DMS53 treated with DMSO at 0.1 percent for 48 hours (cell line): Measurements from ENCODE around the gene LRMDA.

Experiments
- DNase-seq: peaks from one replicate; lab custom pipeline; 2025; ENCODE audit not compliant: unreplicated experiment; lab: John Stamatoyannopoulos, UW

The LRMDA gene

DNA sequence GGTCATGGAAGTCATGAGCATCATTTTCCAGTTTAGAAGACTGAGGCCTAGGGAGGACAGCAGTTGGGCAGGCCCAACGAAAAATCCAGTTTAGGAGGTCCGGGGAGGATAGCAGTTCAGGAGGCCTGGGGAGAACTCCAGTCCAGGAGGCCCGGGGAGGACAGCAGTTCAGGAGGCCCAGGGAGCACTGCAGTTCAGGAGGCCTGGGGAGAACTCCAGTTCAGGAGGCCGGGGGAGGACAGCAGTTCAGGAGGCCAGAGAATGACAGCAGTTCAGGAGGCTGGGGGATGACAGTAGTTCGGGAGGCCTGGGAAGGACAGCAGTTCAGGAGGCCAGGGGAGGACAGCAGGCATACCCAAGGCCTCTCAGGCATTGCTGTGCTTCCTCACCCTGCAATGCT lies 453.4 kb downstream of the LRMDA start:
- DNase-seq, result no peak

DNA sequence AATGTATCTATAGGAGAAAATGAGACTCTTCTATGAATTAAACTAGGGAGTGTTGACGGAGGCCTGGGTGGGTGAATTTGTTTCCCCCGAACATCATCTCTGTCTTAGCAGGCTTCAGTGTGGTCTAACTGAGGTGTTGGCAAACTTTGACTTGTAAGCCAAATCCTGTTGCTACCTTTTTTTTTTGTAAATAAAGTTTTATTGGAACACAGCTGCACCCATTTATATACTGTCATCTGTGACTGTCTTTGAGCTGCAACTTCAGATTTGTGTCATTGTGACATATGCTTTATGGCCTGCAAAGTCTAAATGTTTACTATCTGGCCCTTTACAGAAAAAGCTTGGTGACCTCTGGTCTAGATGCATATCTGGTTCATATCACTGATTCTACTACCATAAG lies 455.9 kb downstream of the LRMDA start:
- no peak for DNase-seq

DNA sequence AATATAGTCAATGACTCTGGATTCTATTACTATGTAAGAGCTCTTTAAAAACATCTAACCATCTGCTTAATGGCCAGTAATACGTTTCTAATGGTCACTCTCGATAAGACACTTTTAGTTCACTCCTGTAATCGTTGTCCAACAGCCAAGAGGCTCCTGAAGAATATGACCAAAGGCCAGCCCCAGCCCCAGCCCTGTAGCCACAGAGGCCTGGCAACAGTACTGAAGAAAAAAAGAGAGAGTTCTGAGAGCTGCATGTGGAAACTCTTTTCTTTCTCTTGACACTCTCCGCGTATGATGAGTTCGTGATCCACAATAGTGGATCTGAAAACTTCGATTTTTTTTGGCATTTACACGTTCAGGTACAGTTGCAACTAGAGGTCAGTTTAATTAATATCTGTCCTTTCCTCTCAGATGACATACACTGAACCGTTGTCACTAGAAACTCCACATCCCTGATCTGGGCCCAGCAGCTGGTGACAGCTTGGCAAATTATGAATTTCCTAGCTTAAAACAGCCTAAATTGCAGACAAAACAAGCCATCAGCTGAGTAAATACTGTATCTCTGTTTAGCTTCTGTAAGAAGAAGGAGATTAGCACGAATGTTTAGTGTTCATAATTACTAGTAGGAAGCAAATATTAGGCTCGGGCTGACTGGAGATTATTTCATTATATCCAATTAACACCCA lies 456.7 kb downstream of the LRMDA start:
- no peak for DNase-seq

DNA sequence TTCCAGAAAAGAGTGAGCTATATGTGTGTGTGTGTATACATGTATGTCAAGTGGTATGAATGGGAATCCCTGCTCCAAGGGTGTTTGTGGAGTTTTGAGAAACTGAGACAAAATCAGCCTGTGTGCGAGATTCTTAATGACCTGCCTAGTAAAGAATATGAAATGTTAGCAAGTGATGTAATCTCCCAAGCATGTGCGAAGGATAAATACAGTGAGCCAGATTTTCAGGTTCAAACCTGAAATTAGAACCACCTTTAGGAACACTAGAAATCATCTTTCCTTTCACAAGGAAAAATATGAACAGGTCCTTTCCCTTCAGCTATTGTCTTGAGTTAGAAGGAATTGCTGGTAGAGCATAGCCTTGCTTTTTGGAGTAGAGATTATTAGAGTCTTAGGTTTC lies 457.6 kb downstream of the LRMDA start:
- DNase-seq, result no peak

DNA sequence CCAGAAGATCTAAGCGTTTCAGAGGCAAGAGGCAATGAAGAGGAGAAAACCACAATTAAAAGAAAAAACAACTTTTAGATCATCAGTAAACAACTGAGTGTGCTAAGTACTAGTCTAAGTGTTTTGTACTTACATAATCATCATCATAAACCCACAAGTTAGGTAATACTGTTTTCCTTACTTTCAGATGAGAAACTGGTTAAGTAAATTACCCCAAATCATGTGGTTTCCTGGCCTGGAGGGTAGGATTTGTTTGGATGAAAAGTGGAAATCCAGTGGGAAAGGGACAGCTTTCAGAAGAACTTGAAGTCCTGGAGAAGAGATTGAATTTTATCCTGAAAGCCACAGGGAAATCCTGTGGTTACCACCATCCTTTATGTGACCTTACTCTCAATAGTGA lies 463.3 kb downstream of the LRMDA start:
- DNase-seq, result no peak

DNA sequence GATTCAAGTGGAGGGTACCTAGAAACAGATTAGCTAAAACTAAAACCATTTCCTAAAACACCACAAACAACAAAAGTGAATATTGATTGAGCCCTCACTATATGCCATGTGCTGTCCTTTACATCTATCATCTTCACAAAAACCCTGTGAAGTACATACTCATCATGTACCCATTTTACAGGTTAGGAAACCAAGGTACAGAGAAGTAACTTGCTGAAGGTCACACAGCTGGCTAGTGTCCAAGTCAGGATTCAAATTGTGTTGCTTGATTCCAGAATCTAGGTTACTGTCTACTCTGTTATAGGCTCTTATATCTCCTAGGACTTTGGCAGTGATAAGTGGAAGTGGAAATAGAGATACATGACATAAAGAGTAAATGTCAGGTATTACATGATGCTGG lies 463.8 kb downstream of the LRMDA start:
- DNase-seq, result no peak

DNA sequence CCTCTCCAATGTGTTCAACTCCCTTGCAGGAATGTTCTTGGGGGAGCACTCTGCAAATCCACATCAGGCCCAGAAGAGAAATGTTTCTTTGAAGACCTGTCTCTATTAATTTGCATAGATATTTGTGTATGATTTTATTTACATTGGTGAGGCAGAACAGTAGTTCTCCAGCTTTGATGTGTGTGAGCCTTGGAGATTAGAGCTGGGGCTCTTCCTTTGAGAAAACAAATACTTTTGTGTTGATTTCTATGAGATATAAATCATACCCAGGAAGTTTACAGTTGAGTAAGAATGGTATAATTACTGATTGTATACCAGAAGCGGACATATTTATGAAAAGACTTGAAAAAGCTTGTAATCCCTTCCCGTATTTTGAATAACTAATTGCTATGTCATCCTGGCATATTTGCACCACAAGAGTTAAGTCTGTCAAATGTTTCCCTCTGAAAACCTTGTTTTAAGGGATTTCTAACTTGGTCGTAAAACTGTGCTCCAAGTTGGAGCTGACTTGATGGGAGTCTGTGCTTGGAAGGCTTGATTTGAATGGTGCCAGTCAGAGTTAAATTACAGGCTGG lies 468.5 kb downstream of the LRMDA start:
- no peak for DNase-seq

DNA sequence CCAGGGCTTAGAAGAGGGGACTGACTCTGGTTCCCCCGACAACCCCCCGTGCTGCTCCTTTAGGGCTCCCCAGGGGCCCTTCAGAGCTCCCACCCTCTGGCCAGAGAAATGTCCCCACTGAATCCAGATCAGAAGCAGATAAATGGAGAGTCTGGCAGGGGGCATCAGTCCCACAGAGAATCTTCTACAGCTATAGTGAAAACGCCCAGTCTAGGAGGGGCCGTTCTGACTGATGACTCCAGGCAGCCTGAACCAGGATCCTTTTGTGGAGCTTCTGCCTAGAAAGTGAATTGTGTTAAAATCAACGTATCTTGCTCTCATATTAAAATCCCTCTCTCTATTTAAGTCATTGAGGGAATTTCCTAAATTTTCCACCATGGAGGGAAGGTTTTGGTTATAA lies 471.4 kb downstream of the LRMDA start:
- DNase-seq, result no peak

DNA sequence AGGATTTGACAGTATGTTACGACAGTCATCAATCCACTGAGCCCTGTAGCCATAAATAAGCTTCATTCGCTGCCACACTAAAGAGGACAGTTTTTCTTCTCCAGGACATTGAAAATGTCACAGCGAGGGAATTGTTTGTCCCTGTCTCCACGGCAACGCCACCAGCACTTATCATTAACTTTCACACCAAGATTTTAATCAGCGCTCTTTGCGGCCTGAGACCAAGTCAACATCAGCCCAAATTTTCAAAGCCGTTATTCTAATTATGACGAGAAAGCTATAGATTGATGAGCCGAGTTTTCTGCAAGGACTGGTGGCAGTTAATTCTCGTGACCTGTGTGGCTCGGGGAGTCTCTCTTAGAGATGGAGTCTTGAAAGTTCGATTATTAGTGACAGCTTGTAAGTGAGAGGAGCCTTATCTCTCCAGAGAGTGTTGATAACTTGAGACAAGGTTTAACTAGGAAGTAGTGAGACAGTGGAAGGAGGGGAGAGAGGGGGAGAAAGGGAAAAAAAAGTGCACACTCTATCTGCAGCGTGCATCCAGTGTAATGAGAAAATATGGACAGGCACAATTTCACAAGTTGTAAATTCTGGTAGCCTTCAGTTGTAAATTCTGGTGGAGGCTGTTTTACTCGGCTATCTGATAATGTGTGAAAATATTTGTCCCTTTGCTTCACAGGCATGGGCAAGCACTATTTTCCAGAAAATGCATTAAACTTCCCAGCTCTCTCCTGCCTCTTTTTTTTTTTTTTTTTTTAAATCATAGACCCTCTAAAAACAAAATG lies 473.3 kb downstream of the LRMDA start:
- DNase-seq, result no peak

DNA sequence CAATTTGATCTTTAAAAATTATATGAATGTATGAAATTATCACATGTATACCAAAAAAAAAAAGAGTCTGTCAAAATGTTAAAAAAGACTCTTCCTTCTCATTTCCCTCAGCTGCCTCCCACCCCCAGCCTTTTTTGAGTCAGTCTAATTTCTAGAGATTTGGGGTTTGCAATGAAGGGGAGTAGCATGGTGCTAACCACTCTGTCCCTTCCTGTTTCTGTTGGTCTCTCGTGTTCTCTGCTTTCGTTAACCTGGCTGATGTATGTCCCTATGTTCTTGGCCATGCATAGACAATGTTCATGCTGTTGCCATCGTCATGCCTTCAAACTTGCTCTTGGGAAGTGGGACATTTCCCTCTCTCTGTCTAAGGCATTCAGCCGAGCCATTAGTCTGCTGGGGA lies 474.1 kb downstream of the LRMDA start:
- DNase-seq, result no peak

DNA sequence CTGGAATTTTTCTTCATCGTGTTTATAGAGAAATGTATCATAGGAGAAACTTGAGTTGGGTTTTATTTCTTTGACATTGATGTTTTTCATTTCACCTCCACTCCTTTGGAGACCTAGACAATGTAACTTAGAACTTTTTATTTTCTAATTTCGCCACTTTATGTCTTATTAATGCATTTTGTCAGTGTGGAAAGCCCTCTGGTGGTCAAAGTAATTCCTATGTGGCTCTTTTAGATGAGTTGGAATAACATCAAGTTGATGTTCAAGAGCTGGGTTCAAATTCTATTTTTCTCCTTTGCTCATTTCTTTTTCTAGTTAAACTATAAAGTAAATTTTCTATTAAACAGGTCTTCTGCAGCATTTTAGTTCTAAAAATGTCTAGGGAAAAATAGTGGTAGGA lies 478.6 kb downstream of the LRMDA start:
- DNase-seq, result no peak

DNA sequence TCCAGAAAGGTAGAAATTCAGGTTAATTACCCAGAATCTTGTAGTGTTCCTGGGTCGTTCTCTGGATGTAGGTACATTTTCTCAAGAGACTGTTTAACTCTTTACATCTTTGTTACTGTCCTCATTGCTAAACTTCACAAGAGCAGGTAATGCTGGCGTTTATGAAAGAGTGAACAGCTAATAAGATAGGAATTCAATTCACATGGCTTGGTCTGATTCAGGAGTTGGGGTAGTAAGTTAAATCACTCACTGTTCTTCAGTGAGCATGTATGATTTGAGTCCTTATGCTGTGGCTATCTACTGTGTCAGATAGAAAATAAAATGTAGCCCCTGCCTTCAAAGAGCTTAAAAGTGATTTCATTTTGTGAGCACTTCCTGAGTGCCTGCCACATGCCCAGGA lies 480.0 kb downstream of the LRMDA start:
- no peak for DNase-seq

DNA sequence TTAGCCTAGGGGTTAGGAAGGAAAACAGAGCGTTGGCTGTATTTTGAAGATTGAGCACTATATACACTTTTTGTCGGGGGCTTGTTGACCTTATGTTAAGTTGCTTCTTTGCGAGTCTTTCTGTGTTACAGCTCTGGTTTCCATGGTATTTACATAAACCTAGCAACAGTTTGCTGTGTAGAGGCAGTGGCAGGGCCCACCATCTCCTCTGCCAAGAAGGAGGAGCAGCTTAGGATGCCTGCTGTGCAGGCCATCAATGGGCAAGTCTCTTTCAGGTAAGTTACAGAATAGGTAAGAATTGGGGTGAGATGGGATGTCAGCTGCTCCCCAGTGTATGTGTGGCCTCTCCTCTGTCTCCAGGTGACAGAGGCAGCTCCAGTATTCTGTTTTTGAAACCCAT lies 485.5 kb downstream of the LRMDA start:
- DNase-seq, result no peak

DNA sequence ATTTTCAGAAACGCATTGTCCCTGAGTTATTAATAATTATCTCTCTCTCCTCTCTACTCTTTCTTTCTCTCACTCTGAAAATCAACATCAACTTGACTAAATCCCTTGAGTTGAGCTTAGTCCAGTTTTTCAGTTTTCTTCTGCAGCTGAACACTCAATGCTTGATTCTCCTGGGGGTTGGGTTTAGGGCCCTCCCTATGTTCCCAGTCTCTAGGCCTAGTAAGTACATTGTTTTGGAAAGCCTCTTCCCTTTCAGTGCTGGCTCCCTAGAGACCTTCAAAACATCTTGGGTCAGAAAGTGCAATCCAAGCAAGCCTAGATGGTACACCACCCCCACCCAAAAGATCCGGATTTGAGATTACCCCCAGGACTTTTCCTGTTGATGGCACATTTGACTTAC lies 488.5 kb downstream of the LRMDA start:
- DNase-seq, result no peak

DNA sequence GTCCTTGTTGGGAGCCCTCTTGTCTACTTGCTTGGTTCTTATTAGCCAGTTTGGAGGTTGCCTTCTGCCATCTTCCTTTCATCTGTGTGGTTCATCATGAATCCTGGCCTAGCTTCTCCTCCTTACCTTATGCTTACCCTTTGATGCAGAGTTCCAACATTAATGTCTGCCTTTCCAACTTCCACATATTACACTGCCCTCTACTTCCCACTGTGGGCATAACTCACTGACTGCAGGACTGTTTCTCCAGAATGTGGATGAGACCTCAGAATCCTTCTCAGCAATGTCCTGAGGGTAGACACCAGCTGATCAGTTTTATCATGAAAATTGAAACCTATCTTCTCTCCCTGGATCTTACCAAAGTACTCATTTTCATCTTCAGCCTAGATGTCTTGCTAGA lies 491.0 kb downstream of the LRMDA start:
- DNase-seq, result no peak

DNA sequence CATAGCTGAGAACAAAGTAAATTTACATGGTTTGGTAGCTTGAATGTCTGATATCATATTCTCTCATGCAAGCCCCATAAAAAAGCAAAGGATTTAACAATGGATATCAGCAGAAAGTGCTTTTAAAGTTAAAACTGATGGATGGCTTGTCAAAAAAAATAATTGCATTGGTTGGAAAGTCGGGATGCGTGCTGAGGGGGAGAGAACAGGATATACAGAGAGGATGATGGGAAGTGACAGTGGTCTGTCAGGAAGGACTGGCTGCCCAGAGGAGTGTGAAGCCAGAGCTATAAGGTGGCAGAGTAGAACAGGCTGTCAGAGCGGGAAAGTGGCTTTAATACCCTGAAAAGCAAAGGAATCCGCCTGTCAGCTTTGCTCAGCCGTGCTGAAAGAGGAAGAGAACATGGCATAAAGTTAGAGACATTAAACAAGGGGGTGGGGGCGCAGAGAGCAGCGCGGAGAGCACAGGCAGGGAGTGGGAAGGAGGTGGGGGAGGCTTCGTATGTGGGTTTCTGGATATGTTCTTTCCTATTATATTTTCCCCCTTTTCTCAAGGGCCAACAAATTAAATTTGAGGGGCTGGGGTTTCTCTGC lies 493.0 kb downstream of the LRMDA start:
- DNase-seq, result no peak

DNA sequence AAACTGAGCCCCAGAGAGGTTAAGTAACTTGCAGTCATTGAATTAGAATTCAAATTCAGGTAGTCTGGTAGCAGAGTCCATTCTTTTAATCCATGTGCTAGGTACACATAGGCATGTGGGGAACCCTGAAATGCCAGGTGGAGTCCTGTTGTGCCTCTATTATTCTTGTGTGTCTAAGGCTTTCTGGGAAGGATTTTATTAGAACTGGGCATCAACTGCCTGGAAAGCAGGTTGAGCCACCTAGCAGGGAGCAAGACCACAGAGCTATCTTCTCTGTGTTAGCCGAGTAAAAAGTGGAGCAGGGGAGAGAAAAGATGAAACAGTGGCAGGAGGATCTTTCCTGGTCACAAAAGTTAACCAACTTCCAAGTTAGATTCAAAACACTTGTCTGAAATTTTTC lies 494.6 kb downstream of the LRMDA start:
- DNase-seq, result no peak

DNA sequence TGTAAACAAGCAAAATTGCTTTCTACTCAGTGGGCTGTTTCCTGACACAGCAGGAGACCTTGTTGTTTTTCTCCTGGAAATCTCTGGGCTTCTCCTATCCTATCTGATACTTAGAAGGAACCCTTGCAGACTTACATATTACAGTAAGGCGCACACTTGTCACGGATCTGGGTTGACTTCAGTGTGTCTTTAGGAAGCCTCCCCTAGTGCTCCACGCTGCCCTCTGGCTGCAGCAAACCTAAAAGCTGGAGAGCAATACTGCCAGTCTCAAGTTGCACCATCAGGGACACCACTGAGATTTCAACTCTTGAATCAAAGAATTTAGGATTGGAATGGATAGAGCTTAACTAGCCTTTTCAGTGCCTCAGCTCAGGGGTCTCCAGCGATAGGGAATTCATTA lies 495.3 kb downstream of the LRMDA start:
- DNase-seq, result no peak

DNA sequence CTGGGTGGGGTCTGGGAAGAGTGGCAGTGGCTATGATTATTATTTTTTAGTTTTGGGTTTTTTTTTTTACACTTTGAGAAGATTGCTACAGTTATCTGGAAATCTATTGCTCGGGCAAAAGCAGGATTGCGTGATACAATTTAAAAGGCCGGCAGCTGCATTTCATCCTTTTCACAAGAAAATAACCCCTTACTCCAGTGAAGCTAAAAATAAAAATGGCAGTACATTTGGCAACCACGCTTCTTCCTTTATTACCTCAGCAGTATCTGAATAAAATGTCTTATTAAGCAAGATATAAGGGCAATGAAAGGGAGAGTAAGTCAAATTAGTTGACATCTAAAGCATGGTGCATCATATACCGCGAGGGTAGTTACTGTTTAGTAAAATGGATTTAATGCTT lies 496.8 kb downstream of the LRMDA start:
- DNase-seq, result no peak

DNA sequence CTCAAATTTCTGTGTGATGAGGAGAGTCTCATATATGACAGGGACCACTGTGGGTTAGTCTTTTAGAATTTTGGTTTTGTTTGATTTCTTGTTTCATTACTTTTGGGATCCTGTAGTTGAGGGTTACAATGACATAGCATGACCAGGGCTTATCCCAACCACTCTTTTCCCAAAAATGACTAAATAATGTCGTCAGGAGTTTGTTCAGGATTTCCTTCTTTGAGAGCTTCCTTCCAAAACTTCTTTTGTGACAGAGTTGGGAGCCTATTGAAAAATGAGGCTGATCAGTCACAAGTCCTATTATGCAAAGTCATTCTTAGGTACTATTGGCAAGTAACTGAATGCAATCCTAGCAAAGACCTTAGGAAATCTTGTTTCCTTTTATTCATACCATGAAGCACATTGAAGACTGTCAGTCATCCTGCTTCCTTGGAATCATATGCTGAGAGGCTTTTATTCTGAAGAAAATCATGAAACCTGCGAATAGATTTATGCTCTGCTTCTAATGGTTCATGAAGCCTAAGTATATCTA lies 498.3 kb downstream of the LRMDA start:
- DNase-seq, result no peak

DNA sequence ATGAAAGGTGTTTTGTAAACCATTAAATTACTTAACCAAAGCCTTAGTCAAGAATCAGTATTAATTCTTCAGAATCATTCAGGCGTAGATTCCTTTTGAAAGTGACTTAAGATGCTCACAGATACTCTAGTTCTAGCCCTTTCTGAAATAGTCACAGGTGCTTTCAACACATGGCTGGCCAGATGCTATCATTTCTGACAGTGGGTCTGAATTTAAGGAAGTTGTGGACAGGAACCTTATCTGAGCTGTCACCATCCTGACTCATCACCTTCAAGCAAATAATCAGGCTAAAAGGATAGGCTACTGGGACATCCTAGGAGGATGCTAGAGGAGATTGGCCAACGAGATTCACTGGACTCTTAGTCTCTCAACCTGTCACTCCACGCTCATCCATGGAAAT lies 501.5 kb downstream of the LRMDA start:
- no peak for DNase-seq

DNA sequence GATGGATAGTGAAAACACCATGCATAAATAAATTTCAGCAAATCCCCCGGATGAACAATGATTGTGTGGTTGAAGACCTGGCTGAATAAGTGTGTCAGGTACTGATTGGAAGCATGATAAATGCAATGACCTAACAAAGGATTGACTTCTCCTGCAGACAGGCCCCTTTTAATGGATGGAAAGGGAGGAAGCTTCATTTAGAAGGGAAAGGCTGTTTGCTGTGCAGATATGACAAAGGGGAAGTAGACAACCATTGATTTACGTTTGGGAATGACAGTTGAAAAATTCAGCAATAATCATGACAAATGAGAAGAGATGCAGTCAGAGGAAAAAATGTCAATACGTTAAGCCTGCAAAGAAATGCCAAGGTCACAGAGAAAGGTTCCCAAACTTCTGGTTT lies 503.8 kb downstream of the LRMDA start:
- no peak for DNase-seq
